Uterus (tissue), 4 donors: ENCODE data around the gene DUSP22. TPM values are rescaled to one million over a fixed set of nuclear protein-coding genes. Genes with fewer than 3 reads are reported as not detected.

Experiments
- DNase-seq, 2 donors: peaks; one replicate each; pipeline ENCODE4 v3.0.0-alpha.2; 2019 to 2020
- H3K27ac ChIP-seq, 2 donors: fragments of 200-600 bp; sonication (generic); 1 replicate in 1 of 2; 2 replicates in 1 of 2; pipeline ENCODE4 v1.5.1; 2016 to 2018
- H3K27me3 ChIP-seq, 2 donors: fragments of 200-600 bp; sonication (generic); one replicate each; pipeline ENCODE4 v1.5.1; 2018 to 2019; ENCODE audit warnings: control low read depth in 1 of 2
- H3K36me3 ChIP-seq, 2 donors: fragments of 200-600 bp; sonication (generic); one replicate each; pipeline ENCODE4 v1.5.1; 2019; ENCODE audit warnings: control low read depth in 1 of 2
- H3K4me1 ChIP-seq, 2 donors: fragments of 200-600 bp; sonication (generic); one replicate each; pipeline ENCODE4 v1.5.1; 2018 to 2019; ENCODE audit warnings: control low read depth in 1 of 2
- H3K4me3 ChIP-seq, 2 donors: fragments of 200-600 bp; sonication (generic); 1 replicate in 1 of 2; 2 replicates in 1 of 2; pipeline ENCODE4 v1.5.1; 2018 to 2019; ENCODE audit warnings: mild to moderate bottlenecking in 1 of 2
- H3K9me3 ChIP-seq, 2 donors: fragments of 200-600 bp; sonication (generic); one replicate each; pipeline ENCODE4 v1.5.1; 2019; ENCODE audit warnings: control low read depth in 1 of 2
- CTCF ChIP-seq, 4 experiments: fragments of 200-600 bp in 2 of 4; fragments of 450-650 bp in 2 of 4; sonication (generic) in 2 of 4; IDR thresholded peaks; one replicate each; pipeline ENCODE4 v1.5.1; 2016 to 2019; ENCODE audit warnings: antibody characterized with exemption in 4 of 4, mild to moderate bottlenecking in 2 of 4, moderate library complexity in 1 of 4
- POLR2A ChIP-seq, 2 donors: fragments of 450-650 bp; IDR thresholded peaks; one replicate each; pipeline ENCODE4 v1.6.1; 2016; ENCODE audit warnings: antibody characterized with exemption in 2 of 2, mild to moderate bottlenecking in 1 of 2, moderate library complexity in 1 of 2
- intact Hi-C: fragments of 100-400 bp; cut with DNase I; formaldehyde crosslinking; loops from one replicate; pipeline ENCODE4 v1.15.1; 2023; ENCODE audit warnings: low total_unique reads
- total RNA-seq, 4 donors: library from RNA; depleted of rRNA in 3 of 4; stranded (reverse); fragments of >200 nt in 3 of 4; gene quantifications; one replicate each; pipeline versions ENCODE4 v1.1.0 to v1.2.4, GENCODE V29; 2014 to 2023
- donor health status: DM: yes; HTN: yes; CAD: no.

The DUSP22 gene
- total RNA-seq, 4 donors from 2014 or later, result 22.8 to 78.5 (median 46.0) TPM

GRCh38 chr6:360349-360748 is 68.1 kb downstream of the DUSP22 start:
- H3K27ac ChIP-seq, result no peak overlapping the region
- no peak overlapping the region for H3K4me3 ChIP-seq
- H3K36me3 ChIP-seq, result no peaks in the 10 kb centered on the region
- DNase-seq, result no peak
- intact Hi-C loops, result no loop called here
- H3K9me3 ChIP-seq, result no peaks in the 10 kb centered on the region
- no peaks in the 10 kb centered on the region for H3K4me1 ChIP-seq
- H3K27me3 ChIP-seq, result no peaks in the 10 kb centered on the region
- TF ChIP-seq POLR2A (IDR thresholded peaks at IDR 0.05) (no peak), CTCF (IDR thresholded peaks at IDR 0.05) (no peak)

DNA sequence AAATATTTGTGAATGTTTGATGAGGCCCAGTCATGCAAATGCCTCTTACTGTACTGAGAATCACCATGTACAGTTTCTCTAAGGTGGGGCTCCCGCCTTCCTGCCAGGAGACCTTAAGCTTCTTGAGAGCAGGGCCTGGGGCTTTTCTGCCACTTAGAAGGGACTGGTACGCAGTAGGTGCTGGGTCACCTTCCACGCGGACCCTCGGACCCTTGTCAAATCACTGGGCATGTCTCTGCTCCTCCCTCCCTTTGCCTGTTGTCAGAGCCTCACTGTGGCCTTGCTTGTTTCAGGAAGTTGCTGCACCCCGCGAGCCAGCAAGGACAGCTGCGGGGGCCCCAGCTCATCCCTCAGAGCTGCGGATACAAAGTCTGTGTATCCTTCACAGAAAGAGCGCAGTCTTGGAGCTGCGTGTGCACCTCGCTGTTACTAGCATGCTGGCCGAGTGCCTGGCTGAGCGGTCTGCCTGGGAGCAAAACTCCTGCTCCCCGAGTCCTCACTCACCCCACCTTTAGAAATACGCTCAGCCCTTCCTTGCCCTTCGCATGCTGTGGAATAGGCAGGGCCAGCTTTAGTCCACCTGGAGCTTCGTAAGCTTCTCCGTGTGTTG is 68.6 kb downstream of the DUSP22 start:
- intact Hi-C loops, result no loop called here
- no peak for TF ChIP-seq CTCF (IDR thresholded peaks at IDR 0.05)
- TF ChIP-seq POLR2A (IDR thresholded peaks at IDR 0.05), result no peak

GRCh38 chr6:361411-362132 is 69.3 kb downstream of the DUSP22 start:
- no peaks in the 10 kb centered on the region for H3K4me1 ChIP-seq
- H3K27me3 ChIP-seq, result no peaks in the 10 kb centered on the region
- no peak overlapping the region for H3K4me3 ChIP-seq
- H3K27ac ChIP-seq, result no peak overlapping the region
- no peak for TF ChIP-seq POLR2A (IDR thresholded peaks at IDR 0.05)
- TF ChIP-seq CTCF (IDR thresholded peaks at IDR 0.05), result no peak
- intact Hi-C loops, result no loop called here
- no peaks in the 10 kb centered on the region for H3K36me3 ChIP-seq
- no peak for DNase-seq
- H3K9me3 ChIP-seq, result no peaks in the 10 kb centered on the region

More for the DNA sequence above, 68.6 kb downstream of the DUSP22 start:
- Histone ChIP-seq H3K9me3 (no peaks in the 10 kb centered on the region), H3K4me1 (no peaks in the 10 kb centered on the region), H3K27ac (no peak overlapping the region), H3K36me3 (no peaks in the 10 kb centered on the region), H3K4me3 (no peak overlapping the region), H3K27me3 (no peaks in the 10 kb centered on the region)
- no peak for DNase-seq

- TF ChIP-seq CTCF (IDR thresholded peaks at IDR 0.05), result no peak
- no peaks in the 10 kb centered on the region for H3K4me1 ChIP-seq
- no peak for DNase-seq
- no peaks in the 10 kb centered on the region for H3K9me3 ChIP-seq
- no peak overlapping the region for H3K27ac ChIP-seq
- H3K36me3 ChIP-seq, result no peaks in the 10 kb centered on the region
- no peaks in the 10 kb centered on the region for H3K27me3 ChIP-seq
- H3K4me3 ChIP-seq, result no peak overlapping the region
- intact Hi-C loops, result no loop called here
These were observed 70.1 kb downstream of the DUSP22 start for GRCh38 chr6:362231-362923.

- H3K9me3 ChIP-seq, result no peaks in the 10 kb centered on the region
- no peaks in the 10 kb centered on the region for H3K36me3 ChIP-seq
- H3K27me3 ChIP-seq, result no peaks in the 10 kb centered on the region
- no peak for DNase-seq
- intact Hi-C loops, result no loop called here
- no peak for TF ChIP-seq POLR2A (IDR thresholded peaks at IDR 0.05)
- TF ChIP-seq CTCF (IDR thresholded peaks at IDR 0.05), result no peak
- no peak overlapping the region for H3K27ac ChIP-seq
- H3K4me1 ChIP-seq, result no peaks in the 10 kb centered on the region
- H3K4me3 ChIP-seq, result no peak overlapping the region
These were observed 70.6 kb downstream of the DUSP22 start for GRCh38 chr6:362924-363249.
